Type B pancreatic cell (in vitro differentiated cells): ENCODE results near the gene RELB. TPM values are rescaled to one million over a fixed set of nuclear protein-coding genes. Genes with fewer than 3 reads are reported as not detected.

Experiments
- DNase-seq: peaks from one replicate; pipeline ENCODE4 v3.0.0; 2021; ENCODE audit warnings: mixed read lengths; ENCODE audit not compliant: unreplicated experiment; ENCODE audit errors: extremely low spot score
- H3K27ac Mint-ChIP-seq: 2 replicates; pipeline ENCODE4 v1.8.0; 2021; ENCODE audit warnings: mild to moderate bottlenecking, mixed read lengths
- H3K27me3 Mint-ChIP-seq: 2 replicates; pipeline ENCODE4 v1.8.0; 2021; ENCODE audit warnings: mixed read lengths
- H3K36me3 Mint-ChIP-seq: 2 replicates; pipeline ENCODE4 v1.8.0; 2021; ENCODE audit warnings: mixed read lengths
- H3K4me1 Mint-ChIP-seq: one replicate; pipeline ENCODE4 v1.8.0; 2021; ENCODE audit warnings: mixed read lengths; ENCODE audit not compliant: unreplicated experiment
- H3K4me3 Mint-ChIP-seq: 2 replicates; pipeline ENCODE4 v1.8.0; 2021; ENCODE audit warnings: mild to moderate bottlenecking, mixed read lengths
- H3K9me3 Mint-ChIP-seq: 2 replicates; pipeline ENCODE4 v1.8.0; 2021; ENCODE audit warnings: mixed read lengths
- total RNA-seq: library from RNA; stranded (reverse); gene quantifications from 2 replicates; pipeline ENCODE4 v1.2.1, GENCODE V29; 2021; ENCODE audit warnings: low replicate concordance
- TF ChIP-seq, protein P1 (sequence below): fragments of 200-600 bp; sonication (generic); conservative IDR thresholded peaks from 2 replicates; pipeline ENCODE4 v1.5.0; 2021; ENCODE audit warnings: antibody characterized with exemption, mild to moderate bottlenecking

The RELB gene
- total RNA-seq, 1 donor from 2014 or later: 6.9 TPM

DNA sequence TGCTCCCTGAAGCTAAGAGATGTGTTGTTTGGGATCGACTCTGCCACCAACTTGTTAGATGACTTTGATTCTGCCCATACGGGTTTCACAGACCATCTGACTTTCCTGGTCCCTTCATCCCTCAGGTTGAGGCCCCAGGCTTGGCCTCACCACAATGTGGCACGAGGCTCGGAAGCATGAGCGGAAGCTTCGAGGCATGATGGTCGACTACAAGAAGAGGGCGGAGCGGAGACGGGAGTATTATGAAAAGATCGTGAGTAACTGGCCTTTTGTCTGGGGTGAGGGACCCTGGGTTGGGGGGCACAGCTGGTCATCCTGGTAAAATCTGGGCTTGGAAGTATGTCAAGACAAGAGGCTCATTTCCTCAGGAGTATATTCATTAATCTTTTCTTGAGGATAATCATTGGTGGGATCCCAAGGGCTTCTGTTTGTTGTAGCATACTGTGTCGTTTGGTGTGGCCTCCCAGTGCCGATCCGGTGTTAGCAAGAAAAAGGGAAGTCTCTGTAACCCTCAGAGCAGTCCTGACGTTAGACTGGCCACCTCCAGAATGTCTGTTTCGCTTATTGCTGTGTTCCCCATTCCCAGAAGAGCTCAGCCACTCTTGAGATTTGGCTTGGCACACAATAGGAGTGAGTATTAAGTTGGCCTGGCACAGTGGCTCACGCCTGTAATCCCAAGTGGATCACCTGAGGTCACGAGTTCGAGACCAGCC is 39.0 kb downstream of the RELB start:
- DNase-seq: no peak
- H3K27ac Mint-ChIP-seq: peak overlapping the region; percentile 97
- peaks cover 14% of the 10 kb centered on the region for H3K36me3 Mint-ChIP-seq
- H3K27me3 Mint-ChIP-seq: no peaks in the 10 kb centered on the region
- no peaks in the 10 kb centered on the region for H3K9me3 Mint-ChIP-seq
- TF ChIP-seq, protein P1, sequence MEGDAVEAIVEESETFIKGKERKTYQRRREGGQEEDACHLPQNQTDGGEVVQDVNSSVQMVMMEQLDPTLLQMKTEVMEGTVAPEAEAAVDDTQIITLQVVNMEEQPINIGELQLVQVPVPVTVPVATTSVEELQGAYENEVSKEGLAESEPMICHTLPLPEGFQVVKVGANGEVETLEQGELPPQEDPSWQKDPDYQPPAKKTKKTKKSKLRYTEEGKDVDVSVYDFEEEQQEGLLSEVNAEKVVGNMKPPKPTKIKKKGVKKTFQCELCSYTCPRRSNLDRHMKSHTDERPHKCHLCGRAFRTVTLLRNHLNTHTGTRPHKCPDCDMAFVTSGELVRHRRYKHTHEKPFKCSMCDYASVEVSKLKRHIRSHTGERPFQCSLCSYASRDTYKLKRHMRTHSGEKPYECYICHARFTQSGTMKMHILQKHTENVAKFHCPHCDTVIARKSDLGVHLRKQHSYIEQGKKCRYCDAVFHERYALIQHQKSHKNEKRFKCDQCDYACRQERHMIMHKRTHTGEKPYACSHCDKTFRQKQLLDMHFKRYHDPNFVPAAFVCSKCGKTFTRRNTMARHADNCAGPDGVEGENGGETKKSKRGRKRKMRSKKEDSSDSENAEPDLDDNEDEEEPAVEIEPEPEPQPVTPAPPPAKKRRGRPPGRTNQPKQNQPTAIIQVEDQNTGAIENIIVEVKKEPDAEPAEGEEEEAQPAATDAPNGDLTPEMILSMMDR: no peak
- H3K4me3 Mint-ChIP-seq: peak overlapping the region; percentile 97
- peaks cover 18% of the 10 kb centered on the region for H3K4me1 Mint-ChIP-seq

DNA sequence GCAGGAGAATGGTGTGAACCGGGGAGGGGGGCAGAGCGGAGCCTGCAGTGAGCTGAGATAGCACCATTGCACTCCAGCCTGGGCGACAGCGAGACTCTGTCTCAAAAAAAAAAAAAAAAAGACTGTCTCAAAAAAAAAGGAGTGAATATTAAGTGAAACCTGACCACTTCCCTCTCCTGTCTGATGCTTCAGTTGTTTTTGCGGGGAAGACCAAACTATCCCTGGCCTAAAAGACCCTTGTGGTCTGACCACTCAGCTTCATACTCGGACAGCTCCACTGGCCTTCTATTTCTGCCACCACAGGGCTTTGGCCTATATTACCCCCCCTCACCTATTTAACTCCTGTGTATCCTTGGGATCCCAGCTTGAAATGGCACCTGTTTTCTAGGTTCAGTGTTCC is 39.9 kb downstream of the RELB start:
- Mint-ChIP-seq H3K4me1 (peaks cover 26% of the 10 kb centered on the region), H3K27me3 (no peaks in the 10 kb centered on the region), H3K4me3 (peak overlapping the region; percentile 80), H3K9me3 (no peaks in the 10 kb centered on the region), H3K36me3 (peaks cover 14% of the 10 kb centered on the region), H3K27ac (peak overlapping the region; percentile 76)
- TF ChIP-seq, protein P1: no peak
- no peak for DNase-seq

DNA sequence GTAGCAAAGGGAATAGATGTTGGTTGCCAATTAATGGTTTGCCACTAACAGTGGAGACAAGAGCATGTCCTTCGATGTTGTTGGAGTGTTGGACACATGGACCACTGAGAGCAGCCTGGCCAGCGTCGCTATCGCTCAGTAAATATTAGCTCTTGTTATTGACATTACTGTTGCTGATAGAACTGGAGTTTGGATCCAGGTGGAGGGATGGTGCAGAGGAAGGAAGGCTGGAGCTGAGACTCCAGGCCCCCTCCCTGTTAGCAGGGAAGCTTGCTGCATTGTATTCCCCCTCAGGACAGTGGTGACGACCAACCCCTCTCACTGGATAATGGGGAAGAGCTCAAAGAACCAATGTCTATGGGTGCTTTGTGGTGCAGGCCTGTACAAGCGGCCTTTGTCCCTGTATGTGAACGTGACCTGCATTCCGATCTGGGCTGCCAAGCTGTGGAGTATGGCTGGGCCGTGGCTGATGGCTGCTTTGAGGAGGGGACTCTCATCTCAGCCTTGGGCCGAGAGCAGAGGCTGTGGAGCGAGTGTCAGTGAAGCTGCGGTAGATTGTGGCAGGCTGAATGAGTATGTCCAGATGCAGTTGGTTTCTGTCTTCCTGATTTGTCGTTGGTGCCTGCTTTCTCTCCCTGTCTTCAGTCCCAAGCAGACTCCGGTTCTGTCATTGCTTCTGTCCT is 44.5 kb downstream of the RELB start:
- H3K4me3 Mint-ChIP-seq: peak overlapping the region; percentile 65
- H3K27me3 Mint-ChIP-seq: no peaks in the 10 kb centered on the region
- no peak for DNase-seq
- TF ChIP-seq, protein P1: no peak
- peaks cover 14% of the 10 kb centered on the region for H3K4me1 Mint-ChIP-seq
- peaks cover 13% of the 10 kb centered on the region for H3K36me3 Mint-ChIP-seq
- peak overlapping the region; percentile 80 for H3K27ac Mint-ChIP-seq
- H3K9me3 Mint-ChIP-seq: no peaks in the 10 kb centered on the region

DNA sequence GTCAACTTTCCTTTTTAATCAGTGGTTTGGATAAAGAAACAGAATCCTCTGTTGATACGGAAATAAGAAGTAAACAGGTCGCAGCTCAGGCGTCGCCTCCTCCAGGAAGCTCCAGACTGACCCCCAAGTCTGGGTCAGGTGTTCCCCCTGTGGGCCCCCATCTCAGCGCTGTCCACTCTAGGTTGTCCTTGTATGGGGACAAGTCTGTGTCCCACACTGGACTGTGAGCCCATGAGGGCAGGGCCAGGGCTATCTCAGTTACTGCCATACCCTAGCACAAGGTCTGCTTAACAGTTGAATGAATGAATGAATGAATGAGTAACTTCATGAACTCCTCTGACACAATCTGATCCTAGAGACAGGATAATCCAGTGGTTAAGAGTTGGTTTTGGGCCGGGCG is 45.1 kb downstream of the RELB start:
- DNase-seq: no peak
- H3K36me3 Mint-ChIP-seq: peaks cover 10% of the 10 kb centered on the region
- peak overlapping the region; percentile 65 for H3K4me3 Mint-ChIP-seq
- TF ChIP-seq, protein P1: no peak
- no peaks in the 10 kb centered on the region for H3K27me3 Mint-ChIP-seq
- peak overlapping the region; percentile 80 for H3K27ac Mint-ChIP-seq
- H3K9me3 Mint-ChIP-seq: no peaks in the 10 kb centered on the region
- peaks cover 14% of the 10 kb centered on the region for H3K4me1 Mint-ChIP-seq

DNA sequence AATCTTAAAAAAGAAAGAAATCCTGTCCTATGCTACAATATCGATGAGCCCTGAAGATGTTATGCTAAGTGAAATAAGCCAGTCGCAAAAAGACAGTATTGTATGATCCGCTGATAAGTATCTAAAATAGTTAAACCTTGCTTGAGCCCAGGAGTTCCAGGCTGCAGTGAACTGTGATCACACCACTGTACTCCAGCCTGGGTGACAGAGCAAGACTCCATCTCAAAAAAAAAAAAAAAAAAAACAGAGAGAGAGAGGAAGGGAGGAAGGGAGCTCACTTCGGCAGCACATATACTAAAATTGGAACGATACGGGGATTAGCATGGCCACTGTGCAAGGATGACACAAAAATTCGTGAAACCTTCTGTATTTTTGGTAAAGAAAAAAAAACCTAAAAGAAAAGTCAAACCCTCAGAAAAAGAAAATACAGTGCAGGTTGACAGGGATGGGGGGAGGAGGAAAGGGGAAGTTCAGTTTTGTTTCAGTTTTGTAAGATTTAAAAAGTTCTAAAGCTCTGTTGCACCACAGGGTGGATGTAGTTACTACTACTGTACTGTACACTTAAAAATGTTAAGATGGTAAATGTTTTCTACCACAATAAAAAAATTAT is 46.0 kb downstream of the RELB start:
- no peaks in the 10 kb centered on the region for H3K27me3 Mint-ChIP-seq
- H3K36me3 Mint-ChIP-seq: peaks cover 8% of the 10 kb centered on the region
- peak overlapping the region; percentile 5 for H3K27ac Mint-ChIP-seq
- DNase-seq: no peak
- H3K9me3 Mint-ChIP-seq: no peaks in the 10 kb centered on the region
- TF ChIP-seq, protein P1: no peak
- H3K4me3 Mint-ChIP-seq: no peak overlapping the region
- H3K4me1 Mint-ChIP-seq: peaks cover 12% of the 10 kb centered on the region
